Peyer's patch (tissue), 4 donors: Measurements from ENCODE around the gene MECR.

Experiments
- CTCF ChIP-seq, 6 experiments: fragments of 450-650 bp in 4 of 6; fragments of 200-600 bp in 2 of 6; sonication (generic) in 1 of 6; IDR thresholded peaks; one replicate each; pipeline ENCODE4 v1.5.1; 2017 to 2019; ENCODE audit warnings: antibody characterized with exemption in 6 of 6, mild to moderate bottlenecking in 3 of 6, moderate library complexity in 1 of 6
- POLR2A ChIP-seq, 2 donors: fragments of 450-650 bp; IDR thresholded peaks; one replicate each; pipeline ENCODE4 v1.5.1; 2017; ENCODE audit warnings: antibody characterized with exemption in 2 of 2, mild to moderate bottlenecking in 2 of 2, moderate library complexity in 2 of 2

GRCh38 chr1:29195881-29196291, 34.8 kb downstream of the MECR start:
- TF ChIP-seq CTCF (IDR thresholded peaks at IDR 0.05) (no peak), POLR2A (IDR thresholded peaks at IDR 0.05) (no peak)
